Germinal center (tissue), 1 donor: ENCODE data around the gene PPP6R3.
A peak's percentile ranks its signal among the peaks of the same experiment; 100 is the strongest.

ENCODE experiments used
- DNase-seq: peaks from one replicate; pipeline ENCODE4 v3.0.0; 2012; ENCODE audit warnings: mixed read lengths, low spot score

Gene PPP6R3

DNA sequence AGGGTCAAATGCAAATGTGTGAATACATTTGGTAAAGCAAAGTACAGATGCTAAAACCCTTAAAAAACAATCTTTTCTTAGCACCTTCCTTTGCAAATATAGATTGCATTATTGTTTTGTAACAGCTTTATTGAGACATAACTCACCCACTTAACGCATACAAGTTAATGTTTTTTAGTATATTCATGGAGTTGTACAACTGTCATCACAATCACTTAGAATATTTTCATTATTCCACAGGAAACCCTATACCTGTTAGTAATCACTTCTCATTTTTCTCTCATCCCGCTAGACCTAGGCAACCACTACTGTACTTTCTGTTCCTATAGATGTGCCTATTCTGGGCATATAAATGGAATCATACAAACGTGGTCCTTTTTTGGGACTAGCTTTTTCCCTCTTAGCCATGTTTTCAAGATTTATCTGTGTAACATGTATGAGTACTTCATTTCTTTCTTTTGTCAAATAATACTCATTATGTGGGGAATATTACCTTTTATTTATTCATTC lies 34.7 kb downstream of the PPP6R3 start:
- no peak for DNase-seq

DNA sequence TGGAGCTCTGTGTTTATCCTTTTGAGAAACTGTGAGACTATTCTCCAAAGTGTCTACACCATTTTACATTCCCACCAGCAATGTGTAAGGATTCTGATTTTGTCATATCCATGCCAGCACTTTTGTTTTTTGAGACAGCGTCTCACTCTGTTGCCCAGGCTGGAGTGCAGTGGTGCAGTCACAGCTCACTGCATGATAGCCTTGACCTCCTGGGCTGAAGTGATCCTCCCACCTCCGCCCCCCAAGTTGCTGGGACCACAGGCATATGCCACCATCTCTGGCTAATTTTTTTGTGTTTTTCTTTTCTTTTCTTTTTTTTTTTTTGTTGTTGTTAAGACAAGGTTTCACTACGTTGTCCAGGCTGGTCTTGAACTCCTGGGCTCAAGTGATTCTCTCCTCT lies 35.3 kb downstream of the PPP6R3 start:
- no peak for DNase-seq

DNA sequence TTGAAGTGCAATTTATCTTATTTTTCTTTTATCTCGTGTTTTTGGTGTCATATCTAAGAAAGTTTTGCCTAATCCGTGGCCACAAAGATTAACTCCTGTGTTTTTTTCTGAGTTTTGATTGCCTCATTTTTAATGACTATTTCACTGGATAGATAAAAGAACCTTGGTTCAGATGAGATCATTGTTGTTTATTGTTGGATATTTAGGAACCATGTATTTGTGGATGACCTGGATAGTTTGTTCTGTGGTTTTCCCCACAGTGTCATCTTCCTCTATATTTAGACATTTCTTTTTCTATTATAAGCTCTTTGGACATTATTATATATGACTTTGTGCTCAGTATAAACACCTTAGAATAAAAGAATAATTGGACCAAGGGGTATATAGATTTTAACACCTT lies 37.2 kb downstream of the PPP6R3 start:
- no peak for DNase-seq

DNA sequence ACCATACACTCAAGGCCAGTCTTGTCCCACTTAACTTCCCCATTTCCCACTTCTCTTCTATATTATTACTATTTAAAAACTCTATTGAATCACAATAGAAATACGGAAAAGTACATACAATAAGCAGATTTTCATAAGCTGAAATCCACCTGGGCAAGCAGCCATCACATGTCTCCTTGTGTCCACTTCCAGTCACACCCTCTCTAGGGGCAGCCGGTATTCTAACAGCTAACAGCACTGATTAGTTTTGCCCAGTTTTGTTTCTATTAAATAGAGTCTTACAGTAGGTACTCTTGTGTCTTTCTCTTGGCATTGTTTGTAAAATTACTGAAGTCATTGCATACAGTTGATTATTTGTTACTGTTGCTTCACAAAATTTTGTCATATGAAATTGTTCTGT lies 37.8 kb downstream of the PPP6R3 start:
- DNase-seq = no peak

DNA sequence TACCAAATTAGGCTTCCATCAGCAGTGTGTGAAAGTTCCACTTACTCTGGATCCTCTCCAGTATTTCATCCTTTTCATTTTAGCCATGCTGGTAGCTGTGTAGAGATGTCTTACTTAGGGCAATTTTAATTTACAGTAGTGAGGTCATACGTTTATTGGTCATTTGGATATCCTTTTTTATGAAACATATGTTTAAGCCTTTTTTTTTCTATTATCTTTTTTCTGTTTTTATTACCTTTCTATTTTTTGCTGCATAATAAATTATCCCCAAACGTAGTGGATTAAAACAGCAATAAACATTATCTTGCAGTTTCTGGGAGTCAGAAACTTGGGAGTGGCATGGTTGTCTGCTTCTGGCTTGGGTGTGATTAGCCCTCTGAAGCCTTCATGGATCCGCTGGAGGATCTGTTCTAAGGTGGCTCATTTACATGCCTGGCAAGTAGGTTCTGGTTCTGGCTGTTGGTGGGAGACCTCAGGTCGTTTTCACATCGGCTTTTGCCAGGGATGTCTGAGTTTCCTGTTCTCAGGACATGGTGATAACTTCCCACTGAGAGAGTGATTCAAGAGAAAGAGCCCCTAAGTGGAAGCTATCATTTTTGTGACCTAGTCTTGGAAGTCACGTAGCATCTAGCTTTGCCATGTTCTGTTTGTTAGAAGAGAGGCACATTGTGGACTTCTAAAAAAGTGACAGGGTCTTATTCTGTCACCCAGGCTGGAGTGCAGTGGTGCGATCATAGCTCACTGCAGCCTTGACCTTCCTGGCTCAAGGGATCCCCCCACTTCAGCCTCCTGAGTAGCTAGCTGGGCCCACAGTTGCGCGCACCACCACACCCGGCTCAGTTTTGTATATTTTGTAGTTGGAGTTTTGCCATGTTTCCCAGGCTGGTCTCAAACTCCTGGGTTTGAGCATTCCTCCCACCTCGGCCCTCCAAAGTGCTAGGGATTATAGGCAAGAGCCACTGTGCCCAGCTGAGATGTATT lies 38.6 kb downstream of the PPP6R3 start:
- DNase-seq = no peak

DNA sequence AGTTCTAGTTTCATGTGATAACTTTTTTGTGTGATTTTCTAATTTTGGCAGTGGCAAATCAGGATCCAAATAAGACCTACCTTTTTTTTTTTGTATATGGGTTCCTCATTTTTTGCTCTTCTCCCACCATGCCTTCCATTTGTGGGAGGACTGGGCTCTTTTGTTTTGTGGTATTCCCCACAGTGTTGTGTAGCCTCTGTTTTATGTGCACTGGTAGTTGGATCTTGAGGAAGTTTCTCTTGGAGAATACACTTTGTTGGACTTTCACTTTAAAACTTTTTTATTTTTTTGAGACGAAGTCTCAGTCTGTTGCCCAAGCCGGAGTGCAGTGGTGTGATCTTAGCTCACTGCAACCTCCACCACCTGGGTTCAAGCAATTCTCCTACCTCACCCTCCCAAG lies 39.7 kb downstream of the PPP6R3 start:
- DNase-seq = peak; percentile 20

DNA sequence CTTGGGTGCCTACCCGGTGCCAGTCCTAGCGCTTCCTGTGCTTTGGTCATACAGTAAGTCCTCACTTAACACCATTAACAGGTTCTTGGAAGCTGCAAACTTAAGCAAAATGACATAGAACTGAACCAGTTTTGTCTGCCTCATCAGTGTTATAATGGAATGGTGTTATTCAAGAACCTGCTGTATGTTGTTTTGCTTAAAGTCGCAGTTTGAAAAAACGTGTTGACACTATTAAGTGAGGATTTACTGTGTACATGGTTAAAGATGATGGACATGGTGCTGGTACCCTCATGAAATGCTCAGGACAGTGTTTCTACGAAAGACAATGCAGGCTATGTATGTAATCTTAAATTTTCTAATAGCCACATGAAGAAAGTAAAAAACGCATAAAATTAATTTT lies 41.3 kb downstream of the PPP6R3 start:
- DNase-seq = no peak

DNA sequence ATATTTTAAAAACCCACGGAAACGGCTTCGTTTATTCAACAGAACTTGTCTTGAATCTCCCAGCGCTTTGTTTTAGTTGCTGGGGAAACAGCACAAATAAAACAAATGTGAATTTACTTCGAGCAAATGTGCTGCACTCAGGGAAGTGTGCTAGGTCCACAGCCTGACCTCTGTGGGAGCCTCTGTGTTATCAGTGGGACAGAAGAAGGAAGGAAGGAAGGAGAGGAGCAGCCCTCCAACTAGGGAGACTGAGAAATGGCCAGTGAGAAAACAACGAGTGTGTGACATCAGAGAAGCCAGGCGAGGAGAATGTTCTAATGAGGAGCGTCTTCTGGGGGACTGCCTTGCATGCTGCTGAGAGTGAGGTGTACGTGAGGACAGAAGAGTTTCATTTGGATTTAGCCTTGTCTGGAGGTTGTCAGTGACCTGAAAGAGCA lies 42.7 kb downstream of the PPP6R3 start:
- no peak for DNase-seq

DNA sequence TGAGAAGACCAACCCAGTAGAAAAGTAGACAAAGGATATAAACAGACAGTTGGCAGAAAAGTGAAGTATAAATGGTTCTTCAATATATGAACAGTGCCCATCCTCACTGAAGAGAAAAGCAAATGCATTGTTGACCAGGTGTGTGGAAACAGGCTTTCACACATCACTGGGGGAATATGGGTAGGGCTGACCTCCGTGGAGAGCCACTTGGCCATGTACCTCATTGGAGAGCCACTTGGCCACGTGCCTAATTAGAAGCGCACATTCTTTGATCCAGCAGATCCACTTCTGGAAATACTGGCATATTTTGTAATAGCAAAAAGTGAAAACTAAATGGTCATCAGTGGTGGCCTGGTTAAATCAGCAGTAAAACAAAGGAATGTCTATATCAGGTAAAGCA lies 43.2 kb downstream of the PPP6R3 start:
- no peak for DNase-seq

DNA sequence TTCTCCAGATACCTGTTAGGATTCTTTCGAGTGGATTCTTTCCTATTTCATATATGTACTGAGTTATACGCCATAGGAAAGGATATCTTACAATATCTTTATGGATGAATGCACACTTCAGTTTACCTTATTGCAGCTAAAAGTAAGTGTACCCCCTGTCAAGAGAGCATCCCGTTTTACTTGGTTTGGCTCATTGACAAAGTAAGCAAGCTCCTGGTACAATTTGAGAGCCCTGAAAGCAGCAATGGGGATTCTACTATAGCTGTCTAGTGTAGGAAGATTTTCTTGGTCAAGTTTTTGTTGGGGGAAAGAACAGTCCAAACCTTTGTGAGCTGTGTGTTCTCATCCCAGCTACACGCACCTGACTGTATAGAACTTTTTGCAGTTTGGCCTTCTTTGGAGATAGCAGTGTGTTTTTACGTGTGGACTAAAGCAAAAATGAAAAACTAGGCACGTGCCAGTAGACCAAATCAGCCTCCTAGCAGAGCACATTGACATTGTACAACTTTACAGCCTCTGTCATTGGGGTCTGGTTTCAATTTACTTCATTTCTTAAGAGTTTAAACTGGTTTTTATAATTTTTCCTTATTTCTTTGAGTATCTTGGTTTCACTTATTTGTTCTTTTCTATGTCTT lies 44.0 kb downstream of the PPP6R3 start:
- DNase-seq = no peak

DNA sequence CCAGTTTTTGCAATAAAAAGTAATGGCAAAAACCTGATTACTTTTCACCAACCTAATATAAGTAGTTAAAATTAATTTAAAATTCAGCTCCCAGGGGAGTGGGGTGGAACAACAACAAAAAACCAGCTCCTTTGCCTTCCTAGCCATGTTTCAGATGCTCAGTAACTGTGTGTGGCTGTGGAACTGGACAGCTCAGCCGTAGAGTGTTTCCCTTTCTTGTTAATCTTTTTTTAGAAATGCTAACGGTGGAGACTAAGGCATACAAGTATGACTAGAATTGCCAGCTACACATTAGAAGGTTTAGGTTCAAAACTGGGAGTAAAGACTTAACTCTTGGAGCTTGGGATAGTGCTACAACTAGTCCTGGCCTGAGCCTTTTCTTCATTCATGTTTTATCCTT lies 45.0 kb downstream of the PPP6R3 start:
- no peak for DNase-seq

DNA sequence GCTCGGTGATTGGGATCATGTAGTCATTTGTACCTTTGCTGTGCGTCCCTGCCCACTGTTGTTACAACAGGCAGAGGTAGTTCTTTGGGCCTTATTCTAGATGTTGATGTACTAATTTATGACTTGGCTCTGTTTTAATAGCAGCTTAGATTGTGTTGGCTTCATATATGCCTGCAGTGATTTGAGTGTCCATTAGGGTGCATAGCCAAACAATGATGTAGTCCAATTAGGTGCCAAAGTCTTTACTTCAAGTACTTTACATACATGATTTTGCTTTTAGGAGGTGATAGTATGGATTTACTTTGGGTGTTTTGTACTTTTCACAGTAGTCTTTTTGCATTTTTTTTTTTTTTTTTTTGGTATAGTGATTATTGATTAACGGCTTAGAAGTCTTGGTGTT lies 46.4 kb downstream of the PPP6R3 start:
- peak; percentile 10 for DNase-seq

DNA sequence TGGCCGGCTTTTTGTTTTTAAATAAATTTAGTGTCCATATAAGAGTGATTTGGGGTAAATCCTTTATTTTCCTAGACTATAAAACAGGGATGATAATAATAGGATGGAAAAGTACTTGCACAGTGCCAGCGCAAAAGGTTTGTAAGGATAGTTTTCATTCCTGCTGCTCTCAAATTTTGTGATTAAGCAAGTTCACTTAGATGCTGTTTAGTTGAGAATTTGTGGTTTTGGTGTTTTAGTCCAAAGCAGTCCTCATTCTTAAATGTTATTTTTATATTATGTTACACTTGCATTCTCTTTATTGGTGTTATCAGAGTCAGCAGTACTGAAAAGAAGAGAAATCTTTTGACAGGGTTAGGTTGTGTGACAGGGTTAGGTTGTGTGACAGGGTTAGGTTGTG lies 47.9 kb downstream of the PPP6R3 start:
- no peak for DNase-seq

DNA sequence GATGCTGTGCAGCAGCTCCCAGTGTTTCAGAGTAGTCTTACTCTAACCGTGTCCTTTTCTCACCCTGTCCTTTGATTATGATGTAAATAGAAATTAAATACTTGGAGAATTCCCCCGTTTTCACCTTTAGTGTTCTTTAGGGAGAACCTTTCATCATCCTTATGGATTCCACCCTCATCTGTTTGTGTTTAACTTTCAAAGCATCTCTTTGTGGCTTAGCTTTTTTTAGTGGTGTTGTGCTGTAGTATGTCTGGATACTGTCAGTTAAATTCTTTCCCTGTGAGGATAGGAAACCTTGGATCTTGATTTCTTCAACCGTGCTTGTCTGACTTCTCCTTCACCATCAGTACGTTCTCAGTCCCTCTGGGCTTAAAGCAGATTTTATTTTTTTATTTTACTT lies 48.5 kb downstream of the PPP6R3 start:
- DNase-seq = no peak

DNA sequence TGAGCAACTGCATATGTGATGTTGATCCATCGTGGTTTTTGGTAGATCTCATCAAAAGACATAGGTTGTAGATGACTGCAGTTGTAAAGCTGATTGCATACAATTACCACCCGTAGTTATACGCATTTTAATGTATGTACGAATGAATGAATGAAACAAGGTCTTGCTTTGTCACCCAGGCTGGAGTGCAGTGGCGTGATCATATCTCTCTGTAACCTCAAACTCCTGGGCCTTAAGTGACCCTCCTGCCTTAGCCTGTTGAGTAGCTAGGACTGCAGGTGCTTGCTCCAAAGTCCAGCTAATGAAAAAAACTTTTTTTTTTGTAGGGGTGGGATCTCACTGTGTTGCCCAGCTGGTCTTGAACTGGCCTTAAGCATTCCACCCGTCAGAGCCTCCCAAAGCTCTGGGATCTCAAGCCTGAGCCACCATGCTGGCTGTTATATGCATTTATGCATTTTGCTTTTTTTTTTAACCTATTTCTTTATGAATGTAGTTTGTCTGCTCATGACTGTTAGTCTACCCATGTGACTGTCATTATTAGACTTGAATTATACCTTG lies 53.5 kb downstream of the PPP6R3 start:
- no peak for DNase-seq

DNA sequence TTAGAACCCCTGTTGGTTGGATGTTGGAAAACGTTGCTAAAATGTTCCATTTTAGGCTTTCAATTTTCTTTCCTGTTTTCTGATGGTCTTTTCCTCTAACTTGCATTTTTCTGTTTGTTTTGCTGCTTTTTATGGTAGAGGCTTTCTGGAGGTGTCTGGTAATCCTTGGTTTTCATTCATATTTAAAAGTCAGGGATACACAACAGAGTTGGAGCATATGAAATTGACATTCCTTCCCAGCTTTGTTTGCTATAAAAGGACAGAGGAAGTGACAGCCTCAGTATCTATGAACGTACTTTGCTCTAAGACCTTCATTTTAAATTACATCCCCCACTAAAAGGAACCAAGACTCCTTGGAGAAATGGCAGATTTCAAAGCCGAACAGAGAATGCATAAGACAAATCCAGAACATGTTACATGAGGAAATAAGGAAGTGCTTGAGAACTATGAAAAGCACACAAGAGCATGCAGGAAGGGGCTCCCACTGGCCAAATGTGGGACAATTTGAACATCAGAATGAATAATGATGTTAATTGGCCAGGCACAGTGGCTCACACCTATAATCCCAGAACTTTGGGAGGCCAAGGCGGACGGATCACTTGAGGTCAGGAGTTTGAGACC lies 56.7 kb downstream of the PPP6R3 start:
- no peak for DNase-seq

DNA sequence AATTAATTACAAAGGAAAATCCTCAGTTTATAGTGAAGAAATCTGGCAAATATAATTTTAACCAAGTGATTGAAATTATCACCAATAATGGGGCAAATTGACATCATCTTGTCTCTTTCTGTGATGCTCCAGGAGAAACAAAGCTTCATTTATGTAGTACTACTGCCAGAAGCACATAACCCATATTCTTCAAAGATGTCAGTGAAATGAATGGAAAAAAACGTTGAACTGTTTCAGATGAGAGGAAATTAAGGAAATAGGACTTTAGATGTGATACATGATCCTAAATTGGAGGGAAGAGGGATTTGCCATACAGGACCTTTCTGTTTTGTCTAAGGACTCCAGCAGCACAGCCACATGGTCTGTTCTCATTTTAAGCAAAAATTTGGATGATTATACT lies 57.6 kb downstream of the PPP6R3 start:
- DNase-seq = no peak

DNA sequence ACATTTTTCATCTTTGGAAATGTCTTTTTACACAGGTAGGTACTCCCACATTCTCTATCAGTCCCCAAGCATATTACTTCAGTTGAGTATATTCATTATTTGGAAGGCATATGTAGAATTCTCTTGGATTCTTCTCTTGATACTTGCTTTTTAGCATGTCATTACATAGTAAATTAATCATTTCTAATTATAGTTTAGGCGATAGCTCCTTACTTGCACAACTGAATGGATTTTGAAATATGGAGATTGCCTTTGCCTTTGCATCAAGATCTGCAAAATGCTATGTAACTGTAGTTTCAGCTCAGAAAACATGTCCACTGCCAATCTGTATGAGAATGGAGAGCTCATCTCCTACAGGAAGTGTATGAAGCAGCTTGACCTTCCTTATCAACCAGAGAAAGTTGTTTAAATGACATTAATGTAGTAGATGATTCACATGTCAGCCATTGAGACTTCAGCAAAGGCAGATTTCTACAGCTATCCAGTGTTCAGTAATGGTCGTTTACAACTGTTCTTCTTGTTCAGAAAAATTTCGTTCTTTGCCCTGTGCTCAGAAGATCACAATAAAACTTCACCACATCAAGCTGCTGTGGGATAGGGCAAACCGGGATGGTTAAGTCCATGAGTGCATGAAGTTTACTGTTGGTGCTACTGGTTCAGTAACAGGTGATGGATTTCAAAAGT lies 61.6 kb downstream of the PPP6R3 start:
- DNase-seq = no peak

DNA sequence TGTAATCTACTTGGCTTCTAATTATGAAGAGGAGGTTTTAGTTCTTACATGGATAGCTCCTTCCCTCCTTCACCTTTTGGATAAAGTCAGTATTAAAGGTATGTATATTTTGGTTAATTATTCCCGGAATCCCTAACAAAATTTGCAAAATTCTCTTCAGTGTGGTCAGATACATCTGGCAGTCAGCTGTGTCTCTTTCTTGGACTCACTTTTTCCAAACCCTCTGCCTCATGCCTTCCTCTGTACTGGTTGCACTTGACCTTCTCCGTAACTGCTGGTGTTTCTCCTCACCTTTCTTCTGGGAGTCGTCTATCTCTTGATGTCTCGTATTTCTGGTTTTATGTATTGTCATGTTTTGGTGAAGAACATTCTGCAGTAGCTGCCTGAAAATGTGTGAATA lies 62.5 kb downstream of the PPP6R3 start:
- DNase-seq = no peak

DNA sequence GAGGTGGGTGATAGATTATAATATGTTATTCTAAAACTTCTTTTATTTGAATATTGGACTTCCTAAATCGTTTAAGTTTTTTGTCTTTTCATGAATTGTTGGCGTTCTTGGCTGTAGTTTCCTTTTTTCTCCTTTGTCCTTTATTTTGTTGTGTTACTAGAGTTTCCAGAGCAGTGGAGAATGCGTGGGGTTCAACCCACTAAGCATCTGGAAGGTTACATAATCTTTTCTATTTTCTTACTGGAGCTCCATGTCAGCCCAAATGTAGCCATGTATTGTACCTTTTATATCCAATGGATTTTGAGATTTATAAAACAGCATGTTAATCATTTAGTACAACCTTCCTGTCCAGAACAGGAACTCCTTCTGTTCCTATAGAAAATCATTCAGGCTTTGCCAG lies 63.2 kb downstream of the PPP6R3 start:
- no peak for DNase-seq

DNA sequence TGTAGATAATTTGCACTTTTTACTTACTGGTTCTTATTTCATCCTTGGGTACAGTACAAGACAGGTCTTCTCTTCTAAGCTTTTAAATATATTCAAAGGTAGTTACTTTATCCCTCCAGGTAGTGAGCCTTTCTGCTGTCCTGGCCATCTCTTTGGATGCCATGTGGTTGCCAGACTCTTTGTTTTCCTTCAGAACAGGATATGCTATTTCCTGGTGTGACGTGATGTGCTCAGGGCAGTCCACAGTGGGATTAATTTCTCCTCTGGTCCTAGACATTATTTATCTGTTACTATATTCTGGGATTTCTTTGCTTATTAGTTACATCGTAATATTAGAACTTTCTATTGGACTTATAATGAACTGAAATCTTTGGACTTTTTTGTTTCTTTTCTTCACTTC lies 63.7 kb downstream of the PPP6R3 start:
- no peak for DNase-seq

DNA sequence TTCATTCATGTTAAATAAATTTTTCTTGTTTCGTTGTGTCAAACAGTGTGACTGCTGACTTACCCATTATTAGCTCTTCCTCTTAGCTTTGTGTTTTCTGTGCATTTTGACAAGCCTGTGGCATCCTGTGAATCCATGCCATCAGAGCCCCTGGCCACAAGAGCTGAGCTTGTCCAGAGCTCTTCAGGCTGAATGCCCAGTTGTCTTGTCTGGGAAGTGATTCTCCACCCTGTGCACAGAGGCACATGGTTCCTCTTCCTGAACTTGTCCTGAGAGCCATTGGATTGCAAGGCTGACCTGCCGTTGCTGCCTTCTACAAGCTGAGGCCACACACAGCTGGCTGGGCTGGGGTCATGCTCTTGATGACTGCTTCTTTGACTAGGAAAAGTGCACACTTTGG lies 64.1 kb downstream of the PPP6R3 start:
- DNase-seq = no peak
